HUES6 (cell line): Measurements from ENCODE around the gene FRMD6.

Source experiments
- H3K27ac ChIP-seq: 2 replicates; pipeline ENCODE4 v1.7.0; 2013; ENCODE audit warnings: low read depth, mild to moderate bottlenecking, low read length, inconsistent platforms
- H3K27me3 ChIP-seq: 2 replicates; pipeline ENCODE4 v1.6.1; 2013; ENCODE audit warnings: low read length; ENCODE audit not compliant: control insufficient read depth, insufficient read depth
- H3K36me3 ChIP-seq: 2 replicates; pipeline ENCODE4 v1.6.1; 2013; ENCODE audit warnings: low read length; ENCODE audit not compliant: control insufficient read depth, insufficient read depth
- H3K4me1 ChIP-seq: 2 replicates; pipeline ENCODE4 v1.6.1; 2013; ENCODE audit warnings: low read length; ENCODE audit not compliant: control insufficient read depth, insufficient read depth
- H3K4me3 ChIP-seq: 2 replicates; pipeline ENCODE4 v1.5.1; 2013; ENCODE audit warnings: low read depth, low read length
- H3K9ac ChIP-seq: one replicate; pipeline ENCODE4 v1.6.1; 2013; ENCODE audit warnings: mild to moderate bottlenecking, low read length
- H3K9me3 ChIP-seq: 2 replicates; pipeline ENCODE4 v1.6.1; 2013; ENCODE audit warnings: low read depth, low read length; ENCODE audit not compliant: control insufficient read depth, insufficient read depth

Gene FRMD6

DNA sequence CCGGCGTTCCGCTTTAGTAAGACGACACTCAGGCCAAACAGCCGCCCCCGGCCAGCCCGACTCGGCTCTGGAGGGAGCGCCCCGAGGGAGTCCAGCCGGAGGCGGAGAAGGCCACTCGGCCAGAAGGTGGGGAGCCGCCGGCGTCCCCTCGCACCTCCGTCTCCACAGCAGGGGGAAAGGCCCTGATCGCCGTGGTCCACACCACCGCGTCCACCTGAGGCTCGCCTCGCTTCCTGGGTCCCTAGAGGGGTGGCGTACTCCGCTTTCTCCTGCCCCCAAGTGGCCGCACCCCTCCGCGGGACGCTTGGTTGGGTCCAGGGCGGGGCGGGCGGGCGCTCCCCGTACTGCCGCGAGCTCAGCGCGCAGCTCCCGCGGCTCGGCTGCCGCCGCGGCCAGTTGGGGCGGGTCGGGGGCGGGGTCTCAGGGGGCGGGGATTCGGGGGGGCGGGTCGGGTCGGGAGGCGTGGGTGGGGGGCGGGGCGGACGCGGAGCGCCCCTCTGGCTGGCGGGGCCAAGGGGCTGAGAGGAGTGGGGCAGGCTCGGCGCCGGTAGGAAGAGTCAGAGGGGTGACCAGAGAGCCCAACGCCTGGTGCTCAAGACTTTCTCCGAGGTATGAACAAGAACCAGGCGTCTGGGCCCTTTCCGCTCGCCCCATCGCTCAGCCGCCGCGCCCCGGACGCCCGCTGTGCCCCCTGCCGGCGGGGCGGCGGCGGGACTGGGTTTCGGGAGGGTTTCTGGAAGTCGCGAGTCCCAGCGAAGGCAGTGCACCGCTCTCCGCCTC lies at the start of gene FRMD6:
TSS of gene FRMD6 (plus strand) at position 523 of the 780 bp plus-strand sequence. CDS start 37,927 bp downstream, outside the sequence.
- peak within 1 kb of the TSS; percentile 98 for H3K4me3 ChIP-seq
- H3K27ac ChIP-seq: peak within 1 kb of the TSS; percentile 92
- no peaks in the 10 kb centered on the region for H3K36me3 ChIP-seq
- H3K27me3 ChIP-seq: no peaks in the 10 kb centered on the region
- peaks cover 25% of the 10 kb centered on the region for H3K4me1 ChIP-seq
- no peaks in the 10 kb centered on the region for H3K9me3 ChIP-seq
- H3K9ac ChIP-seq: peak within 1 kb of the TSS; percentile 99

DNA sequence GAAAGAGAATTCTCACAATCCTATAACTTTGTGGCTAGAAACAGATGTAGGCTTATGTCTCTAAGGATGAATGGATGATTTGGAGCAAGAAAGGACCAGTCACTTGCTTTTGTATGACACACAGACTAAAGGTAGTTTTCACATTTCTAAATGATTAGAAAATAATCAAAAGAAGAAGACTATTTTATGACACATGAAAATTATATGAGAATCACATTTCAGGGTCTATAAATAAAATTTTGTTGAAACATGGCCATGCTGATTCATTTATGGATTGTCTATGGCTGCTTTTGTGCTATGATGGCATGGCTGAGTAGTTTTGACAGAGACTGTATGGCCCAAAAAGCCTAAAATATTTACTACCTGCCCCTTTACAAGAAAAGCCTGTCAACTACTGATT lies 49.4 kb upstream of the FRMD6 start:
- Histone ChIP-seq H3K27ac (no peak overlapping the region), H3K36me3 (no peaks in the 10 kb centered on the region), H3K4me3 (no peak overlapping the region), H3K27me3 (no peaks in the 10 kb centered on the region), H3K4me1 (peaks cover 31% of the 10 kb centered on the region), H3K9ac (no peak overlapping the region), H3K9me3 (no peaks in the 10 kb centered on the region)

DNA sequence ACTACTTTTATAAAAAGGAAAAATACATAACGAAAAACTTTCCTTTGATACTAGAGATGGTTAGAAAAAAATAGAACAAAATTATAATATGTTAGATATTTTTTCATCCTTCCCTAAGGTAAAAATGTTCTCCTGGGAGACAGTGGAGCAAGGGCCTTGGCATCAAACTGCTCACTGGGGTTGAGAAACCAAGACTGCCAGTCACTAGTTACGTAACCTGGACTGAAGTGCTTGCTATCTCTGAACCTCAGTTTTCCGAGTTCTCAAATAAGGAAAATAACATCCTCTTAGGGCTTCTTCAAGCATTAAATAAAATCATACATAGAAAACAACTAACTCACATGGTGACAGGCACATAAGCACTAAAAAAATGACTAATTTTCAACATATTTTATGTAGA lies 48.2 kb upstream of the FRMD6 start:
- no peak overlapping the region for H3K4me3 ChIP-seq
- H3K27ac ChIP-seq: no peak overlapping the region
- H3K9ac ChIP-seq: no peak overlapping the region

DNA sequence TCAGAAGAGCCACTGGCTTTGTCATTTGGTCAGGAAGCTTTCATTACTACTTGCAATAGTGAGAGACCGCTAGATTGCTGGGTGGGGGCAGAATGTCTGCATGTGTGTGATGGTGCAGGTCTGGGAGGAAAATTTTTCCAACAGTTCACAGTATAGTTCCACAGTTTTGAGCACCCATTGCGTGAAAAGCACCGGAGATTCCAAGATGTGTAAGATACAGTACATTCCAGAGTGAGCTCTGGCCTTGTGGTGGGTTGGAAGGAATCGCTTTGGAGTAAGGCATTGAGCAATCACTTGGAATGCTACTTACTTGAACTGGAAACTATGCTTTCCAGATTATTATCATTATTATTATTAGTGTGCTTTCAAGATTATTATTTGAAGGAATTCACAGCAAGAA lies 47.6 kb upstream of the FRMD6 start:
- peaks cover 31% of the 10 kb centered on the region for H3K4me1 ChIP-seq
- H3K27me3 ChIP-seq: no peaks in the 10 kb centered on the region
- no peaks in the 10 kb centered on the region for H3K36me3 ChIP-seq
- no peaks in the 10 kb centered on the region for H3K9me3 ChIP-seq
- no peak overlapping the region for H3K27ac ChIP-seq
- no peak overlapping the region for H3K9ac ChIP-seq
- no peak overlapping the region for H3K4me3 ChIP-seq

More for the DNA sequence above, 48.2 kb upstream of the FRMD6 start:
- peaks cover 31% of the 10 kb centered on the region for H3K4me1 ChIP-seq
- no peaks in the 10 kb centered on the region for H3K27me3 ChIP-seq
- H3K36me3 ChIP-seq: no peaks in the 10 kb centered on the region
- H3K9me3 ChIP-seq: no peaks in the 10 kb centered on the region

DNA sequence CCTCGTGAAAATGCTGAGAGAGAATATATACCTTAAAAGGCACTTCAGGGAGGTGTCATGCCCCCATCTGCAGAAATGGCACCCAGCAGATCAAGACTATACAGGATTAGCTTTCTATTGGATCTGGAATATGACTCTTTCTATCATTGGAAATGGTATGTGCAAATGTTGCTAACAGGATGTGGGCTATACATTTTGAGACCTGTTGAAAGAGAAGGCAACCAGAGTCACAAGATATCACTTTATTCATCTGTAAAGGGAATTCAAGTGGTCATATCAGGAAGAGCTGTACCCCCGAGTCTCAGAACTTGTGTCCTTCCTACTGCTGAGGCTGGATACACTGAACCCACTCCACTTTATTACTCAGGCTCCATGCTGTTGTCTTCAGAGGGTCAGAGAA lies 46.1 kb upstream of the FRMD6 start:
- Histone ChIP-seq H3K9ac (no peak overlapping the region), H3K36me3 (no peaks in the 10 kb centered on the region), H3K4me3 (no peak overlapping the region), H3K9me3 (no peaks in the 10 kb centered on the region), H3K27ac (no peak overlapping the region), H3K4me1 (peaks cover 23% of the 10 kb centered on the region), H3K27me3 (no peaks in the 10 kb centered on the region)

DNA sequence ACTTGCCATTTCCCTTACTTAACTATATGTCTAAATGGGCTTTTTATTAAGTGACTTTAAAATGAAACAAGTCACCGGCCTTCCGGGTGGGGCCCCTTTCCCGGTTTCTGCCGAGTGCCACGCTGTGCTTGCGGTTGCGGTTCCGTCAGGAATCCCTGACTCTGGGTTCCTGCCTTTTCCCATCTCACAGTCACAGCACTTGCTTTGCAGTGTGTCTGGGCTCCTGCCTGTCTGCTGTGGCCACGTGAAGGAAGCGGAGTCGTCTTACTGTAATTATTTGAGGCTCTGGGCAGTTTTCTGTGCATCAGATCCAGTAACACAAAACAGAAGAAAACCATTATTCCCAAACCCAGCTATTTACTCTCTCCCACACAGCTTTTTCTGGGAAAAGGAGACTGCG lies 44.0 kb upstream of the FRMD6 start:
- Histone ChIP-seq H3K4me1 (peaks cover 20% of the 10 kb centered on the region), H3K27me3 (no peaks in the 10 kb centered on the region), H3K9ac (no peak overlapping the region), H3K27ac (no peak overlapping the region), H3K36me3 (no peaks in the 10 kb centered on the region), H3K4me3 (no peak overlapping the region), H3K9me3 (no peaks in the 10 kb centered on the region)

DNA sequence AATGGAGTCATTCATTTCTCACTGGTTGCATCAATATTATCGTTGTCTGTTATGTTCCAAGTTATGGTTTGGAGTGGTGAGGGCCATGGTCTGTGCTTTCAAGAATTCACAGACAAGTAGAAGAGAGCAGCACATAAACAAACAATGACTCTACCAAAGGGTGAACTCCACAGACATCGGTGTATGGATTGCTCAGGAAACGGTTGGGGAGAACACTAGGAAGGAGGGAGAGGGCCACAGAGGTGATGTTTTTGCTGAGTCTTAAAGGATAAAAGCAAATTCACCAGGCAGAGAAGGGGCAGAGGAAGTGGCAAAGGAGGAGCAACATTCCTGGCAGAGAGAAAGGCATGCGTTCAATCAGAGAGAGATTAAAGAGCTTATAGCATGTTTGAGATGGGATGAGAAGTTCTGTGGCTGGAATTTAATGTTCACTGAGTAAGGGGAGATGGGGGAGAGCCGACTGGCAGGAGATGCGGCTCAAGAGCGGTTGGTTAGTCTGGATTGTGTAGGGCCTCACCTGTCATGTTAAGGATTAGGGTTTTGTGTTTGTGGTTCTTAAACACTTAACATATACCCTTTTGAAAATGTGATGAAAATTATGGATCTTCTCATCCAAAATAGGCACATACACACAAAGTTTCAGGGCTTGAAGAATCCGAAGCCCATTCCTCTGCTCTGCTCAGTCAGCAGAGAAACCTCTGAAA lies 42.3 kb upstream of the FRMD6 start:
- Histone ChIP-seq H3K36me3 (no peaks in the 10 kb centered on the region), H3K27ac (no peak overlapping the region)

DNA sequence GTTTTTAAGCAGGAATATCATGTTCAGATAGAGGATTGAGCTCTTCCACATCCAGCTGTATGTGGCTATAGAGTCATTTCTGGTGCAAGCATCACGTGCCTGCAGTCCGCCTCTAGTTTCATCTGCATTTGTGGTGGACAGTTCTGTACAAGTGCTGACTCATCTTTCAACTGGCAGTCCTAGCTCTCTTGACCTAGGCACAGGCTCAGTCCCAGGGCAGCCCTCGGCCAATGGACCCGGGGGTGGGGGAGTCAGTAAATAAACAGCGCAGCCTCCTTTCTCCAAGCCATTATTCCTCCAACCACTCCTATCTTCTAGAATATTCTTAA lies 41.8 kb upstream of the FRMD6 start:
- H3K9me3 ChIP-seq: no peaks in the 10 kb centered on the region
- H3K4me3 ChIP-seq: no peak overlapping the region
- no peak overlapping the region for H3K27ac ChIP-seq
- H3K27me3 ChIP-seq: no peaks in the 10 kb centered on the region
- H3K4me1 ChIP-seq: peaks cover 17% of the 10 kb centered on the region
- no peaks in the 10 kb centered on the region for H3K36me3 ChIP-seq
- H3K9ac ChIP-seq: no peak overlapping the region

More for the DNA sequence above, 42.3 kb upstream of the FRMD6 start:
- H3K9me3 ChIP-seq: no peaks in the 10 kb centered on the region
- no peak overlapping the region for H3K4me3 ChIP-seq
- peaks cover 20% of the 10 kb centered on the region for H3K4me1 ChIP-seq
- no peaks in the 10 kb centered on the region for H3K27me3 ChIP-seq
- no peak overlapping the region for H3K9ac ChIP-seq

DNA sequence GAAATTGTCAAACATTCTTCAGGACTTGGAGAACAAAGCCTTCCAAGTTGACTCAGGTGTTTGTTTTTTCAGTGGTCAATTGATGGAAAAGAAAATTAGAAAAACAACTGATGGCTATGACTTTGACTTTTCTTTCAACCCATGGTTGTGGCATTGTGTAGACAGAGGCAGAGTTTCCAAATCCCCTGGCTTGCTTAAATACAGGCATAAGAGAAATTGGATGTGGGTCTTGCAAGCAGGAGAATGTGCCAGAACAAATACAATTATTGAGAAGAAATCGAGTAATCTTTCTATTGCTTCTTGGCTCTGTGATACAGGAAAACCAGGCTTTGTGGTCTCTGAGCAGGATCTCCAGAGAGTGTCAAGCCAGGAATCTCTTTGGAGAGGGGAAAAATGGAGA lies 40.9 kb upstream of the FRMD6 start:
- H3K27me3 ChIP-seq: no peaks in the 10 kb centered on the region
- H3K36me3 ChIP-seq: no peaks in the 10 kb centered on the region
- peaks cover 11% of the 10 kb centered on the region for H3K4me1 ChIP-seq
- no peak overlapping the region for H3K9ac ChIP-seq
- H3K27ac ChIP-seq: no peak overlapping the region
- no peaks in the 10 kb centered on the region for H3K9me3 ChIP-seq
- H3K4me3 ChIP-seq: no peak overlapping the region

DNA sequence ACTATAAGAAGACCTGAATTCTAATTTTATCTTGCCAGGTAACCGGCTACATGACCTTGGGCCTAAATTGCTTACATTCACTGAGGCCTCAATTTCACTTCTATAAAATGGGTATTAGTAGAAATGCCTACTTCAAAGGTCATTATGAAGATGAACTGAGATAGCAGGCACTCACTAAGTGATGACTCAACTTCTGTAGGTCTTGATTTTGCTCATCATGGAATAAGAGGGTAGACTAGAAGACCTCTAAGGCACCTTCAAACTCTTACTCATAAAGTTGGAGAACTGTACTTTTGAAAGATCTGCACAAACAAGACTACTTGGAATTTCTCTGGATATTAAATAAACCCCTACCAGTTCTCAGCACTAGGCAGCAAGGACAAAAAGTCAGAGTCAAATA lies 39.3 kb upstream of the FRMD6 start:
- Histone ChIP-seq H3K27ac (no peak overlapping the region), H3K36me3 (no peaks in the 10 kb centered on the region), H3K4me3 (no peak overlapping the region), H3K27me3 (no peaks in the 10 kb centered on the region), H3K9ac (no peak overlapping the region), H3K9me3 (no peaks in the 10 kb centered on the region), H3K4me1 (peaks cover 15% of the 10 kb centered on the region; the same call in 1 of the 2 replicates)

DNA sequence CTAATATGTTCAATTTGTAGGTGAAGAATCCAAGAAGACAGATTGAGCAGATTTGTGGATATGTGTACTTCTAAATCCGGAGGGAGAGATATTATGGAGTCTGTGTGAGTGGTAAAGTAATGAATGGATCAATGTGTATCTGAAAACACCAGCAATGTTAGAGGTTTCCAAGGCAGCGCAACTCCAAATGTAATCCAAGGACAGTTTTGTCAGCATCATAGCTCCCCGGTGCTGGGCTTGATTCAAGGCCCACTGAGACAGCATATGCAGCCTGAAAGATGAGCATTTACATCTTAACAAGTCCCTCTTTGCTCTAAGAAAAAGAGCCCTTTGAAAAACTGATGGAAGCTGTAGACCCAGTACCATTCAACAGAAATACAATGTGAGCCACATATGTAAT lies 38.3 kb upstream of the FRMD6 start:
- Histone ChIP-seq H3K9ac (no peak overlapping the region), H3K36me3 (no peaks in the 10 kb centered on the region), H3K27me3 (no peaks in the 10 kb centered on the region), H3K4me1 (peaks cover 15% of the 10 kb centered on the region; the same call in 1 of the 2 replicates), H3K9me3 (no peaks in the 10 kb centered on the region), H3K27ac (no peak overlapping the region), H3K4me3 (no peak overlapping the region)
